Effector CD4-positive, alpha-beta T cell (primary cell): ENCODE results near the gene CIAO1.
"Not testable (repeated sequence)": the region's sequence is repeated elsewhere in the genome, so short reads cannot be mapped to it uniquely, and the experiment has no call there.

ENCODE experiments used
- DNase-seq: peaks from one replicate; pipeline ENCODE4 v3.0.0-alpha.2; 2020

The CIAO1 gene

DNA sequence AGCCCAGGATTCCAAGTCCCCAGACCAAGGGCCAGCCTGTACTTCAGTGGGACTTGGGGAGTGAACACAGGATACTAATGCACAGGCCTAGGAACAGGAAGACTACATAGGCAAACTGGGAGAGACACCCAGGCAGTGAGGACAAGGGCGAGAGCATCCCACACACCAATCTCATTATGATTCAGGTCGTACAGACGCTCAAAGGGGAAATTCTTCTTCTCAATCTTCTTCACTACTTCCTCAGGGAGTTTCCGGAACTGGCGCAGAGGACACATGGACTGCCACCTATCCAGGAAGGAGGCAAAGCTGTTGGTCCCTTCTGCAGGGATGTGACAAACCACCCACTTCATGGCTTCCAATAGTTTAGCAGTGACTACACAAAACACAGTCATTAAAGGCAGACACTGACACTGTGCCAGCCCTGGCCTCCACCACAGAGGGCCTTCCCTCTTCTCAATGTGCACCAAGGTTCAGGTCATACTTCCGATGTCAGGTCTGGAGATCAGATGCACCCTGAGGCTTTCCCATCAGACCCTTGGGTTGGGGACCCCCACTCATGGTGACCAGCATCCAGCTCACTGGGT, 21.3 kb downstream of the CIAO1 start:
- no peak for DNase-seq

DNA sequence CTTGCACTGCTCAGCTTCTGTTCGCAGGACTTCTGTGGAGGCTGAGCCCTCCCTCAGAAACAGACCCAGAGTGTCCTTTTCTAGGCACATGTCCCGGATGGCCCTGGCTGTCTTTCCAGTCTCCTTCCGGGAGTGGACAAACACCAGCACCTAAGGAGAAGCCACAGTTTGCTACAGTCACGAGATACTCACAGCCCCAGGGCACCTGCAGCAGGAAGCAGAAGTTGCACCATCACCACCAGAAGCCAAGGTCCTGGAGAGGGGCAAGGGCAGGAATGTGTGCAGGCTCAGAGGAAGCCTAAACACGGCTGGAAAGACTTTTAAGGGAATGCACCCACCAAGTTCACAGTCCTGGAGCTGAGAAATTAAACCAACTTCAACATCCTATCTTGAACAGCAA, 25.7 kb downstream of the CIAO1 start:
- DNase-seq, result no peak

- DNase-seq, result not testable (repeated sequence)
Observed at GRCh38 chr2:96294271-96294670, 28.2 kb downstream of the CIAO1 start.

- DNase-seq, result no peak
Observed at GRCh38 chr2:96296925-96297324, 30.9 kb downstream of the CIAO1 start.

GRCh38 chr2:96301865-96302264, 35.8 kb downstream of the CIAO1 start:
- no peak for DNase-seq

DNA sequence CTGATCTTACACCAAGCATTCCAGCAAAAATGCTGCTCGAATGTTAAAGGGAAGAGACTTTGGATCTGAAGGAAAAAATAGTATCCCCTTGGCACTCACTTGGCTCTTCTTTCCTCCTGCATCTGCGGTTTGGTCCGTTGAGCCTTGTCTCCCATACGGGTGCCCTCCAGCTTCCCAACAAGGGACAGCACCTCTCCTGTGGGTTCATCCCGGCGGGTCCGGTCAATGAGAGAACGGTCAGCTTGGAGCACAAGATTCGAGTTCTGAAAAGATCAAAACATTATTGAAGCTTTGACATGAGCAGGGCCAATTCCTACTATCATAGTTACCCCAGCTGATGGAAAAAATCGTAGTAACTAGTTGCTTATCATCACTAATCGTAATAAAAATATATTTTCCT, 38.6 kb downstream of the CIAO1 start:
- DNase-seq, result no peak

DNA sequence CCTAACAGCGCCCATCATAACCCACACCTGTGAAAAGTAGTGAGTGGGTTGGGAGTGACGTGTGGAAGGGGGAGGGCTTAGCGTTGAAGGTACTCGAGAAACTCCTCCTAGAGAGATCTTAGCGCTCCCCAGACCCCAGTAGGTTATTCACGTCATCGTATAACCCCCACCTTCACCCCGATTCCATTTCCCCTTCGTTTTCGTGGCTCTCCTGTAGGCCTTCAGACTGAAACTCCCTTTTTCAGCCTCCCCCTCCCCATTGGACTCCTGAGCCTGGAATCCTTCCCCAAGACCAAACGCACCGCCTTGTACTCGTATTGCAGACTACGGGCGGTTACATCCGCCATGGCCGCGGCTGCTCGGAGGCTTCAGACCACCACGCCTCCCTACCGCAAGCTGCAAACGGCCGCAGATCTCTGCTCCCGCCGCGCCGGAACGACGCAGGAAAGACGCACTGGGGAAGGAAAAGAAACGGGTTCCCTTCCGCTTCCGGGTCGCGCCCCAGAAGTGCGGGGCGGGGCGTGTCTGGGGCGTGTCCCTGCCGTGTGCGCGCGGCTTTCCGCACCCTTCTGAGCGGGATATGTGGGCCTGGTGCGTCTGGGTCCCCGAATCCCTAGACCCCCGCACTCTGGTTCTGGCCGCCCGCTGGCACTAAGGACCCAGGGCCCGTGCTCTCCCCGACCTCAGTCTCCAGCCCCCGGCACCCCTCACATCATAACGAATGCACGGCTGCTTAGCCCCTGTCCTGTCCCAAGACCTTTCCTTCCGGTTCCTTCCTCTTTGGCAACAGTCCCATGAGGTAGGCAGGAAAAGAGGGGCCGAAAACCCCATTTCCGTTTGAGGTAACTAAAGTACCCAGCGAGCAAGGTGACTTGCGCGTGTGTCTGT, 39.3 kb downstream of the CIAO1 start, which contains the start of gene SNRNP200:
Gene SNRNP200 (minus strand): TSS at position 456 of the 888 bp plus-strand sequence. CDS start 109 bp downstream, at position 347.
- DNase-seq, result peak; percentile 89

DNA sequence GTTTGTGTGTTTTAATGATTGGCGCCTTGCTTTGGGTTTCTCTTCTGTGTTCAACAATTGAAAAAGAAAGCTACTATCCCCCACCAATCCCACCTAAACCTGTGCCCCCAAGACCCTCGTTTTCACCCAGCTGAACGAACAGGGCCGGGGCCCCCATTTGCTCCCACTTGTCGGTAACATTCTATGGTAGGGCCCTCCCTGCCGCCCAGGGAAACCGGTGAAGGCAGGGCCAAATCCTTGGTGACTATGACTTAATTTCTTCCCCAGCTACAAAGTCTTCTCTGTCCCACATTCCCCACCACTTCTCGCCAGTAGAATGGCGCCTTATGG, 39.9 kb downstream of the CIAO1 start:
- no peak for DNase-seq

GRCh38 chr2:96306370-96306769, 40.3 kb downstream of the CIAO1 start:
- DNase-seq, result no peak

DNA sequence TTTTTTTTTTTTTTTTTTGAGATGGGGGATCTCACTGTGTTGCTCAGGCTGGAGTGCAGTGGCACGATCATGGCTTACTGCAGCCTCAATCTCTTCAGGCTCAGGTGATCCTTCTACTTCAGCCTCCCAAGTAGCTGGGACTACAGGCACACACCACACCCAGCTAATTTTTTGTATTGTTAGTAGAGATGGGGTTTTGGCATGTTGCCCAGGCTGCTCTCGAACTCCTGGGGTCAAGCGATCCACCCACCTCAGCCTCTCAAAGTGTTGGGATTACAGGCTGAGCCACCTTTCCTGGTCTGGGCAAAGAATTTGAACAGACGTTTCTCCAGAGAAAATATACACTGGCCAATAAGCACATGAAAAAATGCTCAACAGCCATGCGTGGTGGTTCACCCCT, 42.2 kb downstream of the CIAO1 start:
- DNase-seq, result no peak

- no peak for DNase-seq
Observed at GRCh38 chr2:96315005-96315399, 49.0 kb downstream of the CIAO1 start.

GRCh38 chr2:96315400-96316071, 49.5 kb downstream of the CIAO1 start:
- DNase-seq, result no peak

DNA sequence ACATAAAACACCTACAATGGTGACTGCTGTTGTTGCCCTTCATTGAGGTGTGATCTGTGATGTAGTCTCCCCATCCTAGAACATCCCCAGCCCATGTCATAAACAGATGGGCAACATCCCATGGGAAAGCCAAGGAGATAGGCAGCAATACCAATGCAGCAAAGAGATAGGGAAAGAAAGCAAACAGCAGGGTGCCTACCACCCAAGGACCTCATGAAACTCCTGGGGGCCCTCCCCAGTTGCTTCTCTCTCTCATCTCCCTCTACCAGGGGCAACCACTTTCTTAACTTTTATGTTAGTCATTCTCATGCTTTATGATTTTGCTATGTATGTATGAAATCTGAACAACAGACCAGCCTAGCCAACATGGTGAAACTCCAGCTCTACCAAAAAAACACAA, 51.0 kb downstream of the CIAO1 start:
- no peak for DNase-seq

GRCh38 chr2:96317584-96317997, 51.6 kb downstream of the CIAO1 start:
- DNase-seq, result no peak

DNA sequence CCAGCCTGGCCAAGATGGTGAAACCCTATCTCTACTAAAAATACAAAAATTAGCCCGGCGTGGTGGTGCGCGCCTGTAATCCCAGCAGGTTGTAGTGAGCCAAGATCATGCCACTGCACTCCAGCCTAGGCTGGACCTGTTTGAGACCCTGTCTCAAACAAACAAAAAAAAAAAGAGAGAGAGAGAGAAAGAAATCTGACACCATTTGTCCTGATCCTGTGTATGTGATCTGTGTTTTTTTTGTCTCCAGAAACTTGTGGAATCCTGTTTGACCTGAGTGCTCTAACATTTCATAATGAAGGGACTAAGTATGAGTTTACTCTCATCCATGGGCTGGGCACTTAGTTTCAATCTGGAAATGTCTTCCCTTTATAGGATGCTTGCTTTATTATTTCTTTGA, 52.7 kb downstream of the CIAO1 start:
- no peak for DNase-seq

- no peak for DNase-seq
Observed at GRCh38 chr2:96319396-96319795, 53.4 kb downstream of the CIAO1 start.

DNA sequence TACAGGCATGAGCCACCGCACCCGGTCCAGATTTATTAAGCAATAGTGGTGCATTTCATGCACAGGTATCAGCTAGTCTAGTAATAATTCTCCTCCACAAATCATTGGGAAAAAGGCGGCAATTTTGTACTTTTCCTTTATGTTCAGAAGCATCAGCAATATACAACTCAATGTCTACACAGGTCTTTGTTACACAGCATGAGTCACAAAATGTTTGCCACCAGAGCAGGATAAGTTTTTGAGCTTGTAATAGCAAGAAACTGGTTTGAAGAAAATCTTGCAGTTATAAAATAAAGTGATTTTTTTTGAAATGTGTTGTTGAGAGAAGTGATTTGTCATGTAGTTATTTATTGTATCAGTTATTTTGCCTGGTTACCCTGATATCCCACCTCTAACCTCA, 54.3 kb downstream of the CIAO1 start:
- DNase-seq, result no peak

- DNase-seq, result no peak
Observed at GRCh38 chr2:96320728-96321622, 55.0 kb downstream of the CIAO1 start.
